Right kidney (tissue), 1 donor: ENCODE measurements around the gene PLA2G3.
A peak's percentile ranks its signal among the peaks of the same experiment; 100 is the strongest.

Experiments
- DNase-seq: peaks from one replicate; pipeline ENCODE4 v3.0.0-alpha.2; 2016

Gene PLA2G3

GRCh38 chr22:31085928-31086327, 54.4 kb downstream of the PLA2G3 start:
- no peak for DNase-seq

GRCh38 chr22:31085493-31085824, 54.8 kb downstream of the PLA2G3 start:
- no peak for DNase-seq

- peak; percentile 88 for DNase-seq
Observed at GRCh38 chr22:31084811-31085492, 55.4 kb downstream of the PLA2G3 start.
